ENCODE results near the gene DNAAF6.
"Not testable (repeated sequence)": the region's sequence is repeated elsewhere in the genome, so short reads cannot be mapped to it uniquely, and the experiment has no call there.

Gene DNAAF6

DNA sequence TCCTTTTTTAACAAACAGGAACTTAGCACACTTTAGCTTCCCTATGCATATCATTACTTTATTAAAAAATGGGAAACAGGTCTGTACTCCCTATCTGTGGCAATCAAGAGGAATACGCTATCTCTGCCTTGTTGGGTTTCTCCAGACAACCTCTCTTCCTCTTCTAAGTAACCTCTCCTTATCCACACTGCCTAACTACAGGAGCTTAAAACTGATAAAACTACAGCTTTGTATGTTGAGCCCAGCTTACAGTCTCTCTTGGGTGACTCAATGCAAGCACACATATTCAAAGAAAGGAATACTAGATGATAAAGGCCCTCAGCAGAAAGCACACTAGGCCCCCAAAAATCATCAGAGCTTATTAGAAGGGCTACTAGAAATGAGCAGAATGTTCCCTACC, 9.1 kb upstream of the DNAAF6 start:
- in situ Hi-C loops (cut with HindIII; ENCODE audit: low sequenced_read_pairs), result no loop called here
- TF ChIP-seq, protein P1, sequence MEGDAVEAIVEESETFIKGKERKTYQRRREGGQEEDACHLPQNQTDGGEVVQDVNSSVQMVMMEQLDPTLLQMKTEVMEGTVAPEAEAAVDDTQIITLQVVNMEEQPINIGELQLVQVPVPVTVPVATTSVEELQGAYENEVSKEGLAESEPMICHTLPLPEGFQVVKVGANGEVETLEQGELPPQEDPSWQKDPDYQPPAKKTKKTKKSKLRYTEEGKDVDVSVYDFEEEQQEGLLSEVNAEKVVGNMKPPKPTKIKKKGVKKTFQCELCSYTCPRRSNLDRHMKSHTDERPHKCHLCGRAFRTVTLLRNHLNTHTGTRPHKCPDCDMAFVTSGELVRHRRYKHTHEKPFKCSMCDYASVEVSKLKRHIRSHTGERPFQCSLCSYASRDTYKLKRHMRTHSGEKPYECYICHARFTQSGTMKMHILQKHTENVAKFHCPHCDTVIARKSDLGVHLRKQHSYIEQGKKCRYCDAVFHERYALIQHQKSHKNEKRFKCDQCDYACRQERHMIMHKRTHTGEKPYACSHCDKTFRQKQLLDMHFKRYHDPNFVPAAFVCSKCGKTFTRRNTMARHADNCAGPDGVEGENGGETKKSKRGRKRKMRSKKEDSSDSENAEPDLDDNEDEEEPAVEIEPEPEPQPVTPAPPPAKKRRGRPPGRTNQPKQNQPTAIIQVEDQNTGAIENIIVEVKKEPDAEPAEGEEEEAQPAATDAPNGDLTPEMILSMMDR (IDR thresholded peaks at IDR 0.05; ENCODE audit: low read depth, low read length), result no peak
- H3K4me3 ChIP-seq (ENCODE audit: low read depth, low read length), result no peak overlapping the region
- no peak for DNase-seq (ENCODE audit: low read depth, low spot score)

DNA sequence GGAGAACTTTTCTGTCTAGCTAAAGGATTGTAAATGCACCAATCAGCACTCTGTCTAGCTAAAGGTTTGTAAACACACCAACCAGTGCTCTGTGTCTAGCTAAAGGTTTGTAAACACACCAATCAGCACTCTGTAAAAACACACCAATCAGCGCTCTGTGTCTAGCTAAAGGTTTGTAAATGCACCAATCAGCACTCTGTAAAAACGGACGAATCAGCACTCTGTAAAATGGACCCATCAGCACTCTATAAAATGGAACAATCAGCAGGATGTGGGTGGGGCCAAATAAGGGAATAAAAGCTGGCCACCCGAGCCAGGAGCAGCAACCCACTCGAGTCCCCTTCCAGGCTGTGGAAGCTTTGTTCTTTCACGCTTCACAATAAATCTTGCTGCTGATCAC, 8.3 kb upstream of the DNAAF6 start:
- in situ Hi-C loops (cut with HindIII; ENCODE audit: low sequenced_read_pairs); DNase-seq (ENCODE audit: low read depth, low spot score); H3K4me3 ChIP-seq (ENCODE audit: low read depth, low read length): not testable (repeated sequence)

DNA sequence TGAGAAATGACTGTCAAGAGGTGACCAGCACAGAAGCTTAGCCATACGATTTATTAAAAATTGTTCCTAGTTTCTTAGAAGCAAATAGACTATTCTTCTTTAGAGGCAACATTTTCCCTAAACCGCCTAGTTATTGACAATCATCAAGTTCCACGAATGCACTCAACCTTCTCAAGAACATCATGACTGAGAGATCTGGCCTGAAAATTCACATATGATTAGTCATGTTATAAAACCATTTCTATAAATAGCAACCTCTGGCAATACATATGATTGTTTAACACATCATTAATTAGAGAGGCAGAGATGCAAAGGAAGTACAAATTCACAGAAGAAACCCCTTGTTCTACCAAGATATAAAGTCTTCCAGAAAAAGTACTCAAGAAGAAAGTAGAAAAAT, 6.9 kb upstream of the DNAAF6 start:
- in situ Hi-C loops (cut with HindIII; ENCODE audit: low sequenced_read_pairs), result no loop called here
- no peak overlapping the region for H3K4me3 ChIP-seq (ENCODE audit: low read depth, low read length)
- TF ChIP-seq, protein P1 (IDR thresholded peaks at IDR 0.05; ENCODE audit: low read depth, low read length), result no peak
- DNase-seq (ENCODE audit: low read depth, low spot score), result no peak

DNA sequence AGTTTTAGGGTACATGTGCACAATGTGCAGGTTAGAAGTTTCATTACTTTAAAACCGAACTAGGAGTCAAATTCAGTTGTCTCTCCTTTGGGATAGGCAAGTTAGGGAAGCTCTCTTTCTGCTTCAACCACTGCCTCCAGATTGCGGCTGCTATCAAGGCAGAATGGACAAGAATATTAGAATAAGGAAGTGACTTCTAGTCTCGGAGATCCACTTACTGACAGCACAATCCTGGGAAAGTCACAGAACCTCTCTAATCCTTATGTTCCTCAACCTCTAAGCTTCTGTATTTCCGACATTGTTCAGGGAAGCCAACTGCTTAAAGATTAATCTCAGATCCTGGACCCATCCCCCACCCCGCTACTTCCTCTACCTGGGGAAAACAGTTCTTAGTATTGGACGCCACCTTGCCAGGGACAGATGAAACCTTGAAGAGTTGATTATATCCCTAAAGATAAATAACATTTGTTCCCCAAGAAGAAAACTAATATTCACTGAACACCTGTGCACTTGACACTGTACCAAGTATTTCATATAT, 2.3 kb upstream of the DNAAF6 start:
- H3K4me3 ChIP-seq (ENCODE audit: low read depth, low read length), result no peak overlapping the region
- in situ Hi-C loops (cut with HindIII; ENCODE audit: low sequenced_read_pairs), result no loop called here
- DNase-seq (ENCODE audit: low read depth, low spot score), result no peak
- TF ChIP-seq, protein P1 (IDR thresholded peaks at IDR 0.05; ENCODE audit: low read depth, low read length), result no peak

DNA sequence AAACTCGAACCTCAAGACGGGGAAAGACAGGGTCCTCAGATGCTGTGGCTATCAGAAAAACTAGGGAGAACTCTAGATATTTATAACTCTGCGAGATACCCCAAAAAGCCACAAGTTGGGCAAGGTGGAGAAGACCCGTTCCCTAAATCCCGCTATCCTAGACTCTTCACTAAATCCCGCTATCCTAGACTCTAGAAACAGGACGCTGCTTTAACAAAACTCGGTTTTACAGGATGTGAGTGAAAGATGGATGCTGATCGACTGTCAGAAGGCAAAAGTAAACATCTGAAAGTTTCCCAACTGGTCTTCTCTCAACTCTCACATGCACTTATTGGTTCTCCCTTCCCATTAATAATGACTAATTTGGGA, 270 bp downstream of the DNAAF6 start:
- H3K4me3 ChIP-seq (ENCODE audit: low read depth, low read length), result no peak overlapping the region
- in situ Hi-C loops (cut with HindIII; ENCODE audit: low sequenced_read_pairs), result no loop called here
- no peak for DNase-seq (ENCODE audit: low read depth, low spot score)
- TF ChIP-seq, protein P1 (IDR thresholded peaks at IDR 0.05; ENCODE audit: low read depth, low read length), result no peak

DNA sequence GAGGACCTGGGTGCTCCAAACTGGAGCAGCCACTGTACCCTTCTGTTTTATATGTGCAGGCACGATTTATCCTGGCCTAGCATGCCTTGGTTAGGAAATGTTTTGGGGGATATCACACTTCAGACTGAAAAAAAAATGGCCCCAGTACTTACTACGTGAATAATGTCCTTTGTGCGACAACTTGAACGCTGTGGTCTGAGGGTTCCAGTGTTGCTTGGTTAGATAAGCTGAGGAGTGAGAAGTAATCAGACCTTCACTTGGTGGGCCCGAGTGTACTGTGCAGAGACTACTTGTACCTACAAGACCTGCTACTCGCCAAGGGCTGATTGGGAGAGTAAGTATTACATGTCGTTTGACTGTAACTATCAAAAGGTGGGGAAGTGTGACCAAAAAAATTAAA, 678 bp downstream of the DNAAF6 start:
- no peak overlapping the region for H3K4me3 ChIP-seq (ENCODE audit: low read depth, low read length)
- in situ Hi-C loops (cut with HindIII; ENCODE audit: low sequenced_read_pairs), result no loop called here
- no peak for DNase-seq (ENCODE audit: low read depth, low spot score)
- TF ChIP-seq, protein P1 (IDR thresholded peaks at IDR 0.05; ENCODE audit: low read depth, low read length), result no peak

DNA sequence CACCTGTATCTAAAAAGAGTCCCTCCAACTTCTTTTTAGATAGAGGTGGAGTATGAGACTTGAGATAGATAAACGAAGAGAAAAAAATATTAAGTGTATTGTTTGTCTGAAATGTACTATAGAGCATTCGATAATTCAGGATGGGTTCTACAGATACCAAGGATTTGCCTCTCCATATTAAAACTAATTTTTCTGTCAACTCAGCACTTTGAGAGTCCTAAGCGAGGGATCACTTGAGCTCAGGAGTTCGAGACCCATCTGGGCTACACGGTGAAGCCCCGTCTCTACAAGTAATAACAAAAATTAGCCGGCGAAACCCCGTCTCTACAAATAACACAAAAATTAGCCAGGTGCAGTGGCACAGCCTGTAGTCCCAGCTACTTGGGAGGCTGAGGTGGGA, 1.5 kb downstream of the DNAAF6 start:
- in situ Hi-C loops (cut with HindIII; ENCODE audit: low sequenced_read_pairs), result no loop called here
- H3K4me3 ChIP-seq (ENCODE audit: low read depth, low read length), result no peak overlapping the region
- TF ChIP-seq, protein P1 (IDR thresholded peaks at IDR 0.05; ENCODE audit: low read depth, low read length), result no peak
- no peak for DNase-seq (ENCODE audit: low read depth, low spot score)

Measured in astrocyte of the spinal cord (primary cell).